Ovary (tissue), 3 donors: Measurements from ENCODE around the gene MCM9.

Source experiments
- CTCF ChIP-seq, 3 donors: fragments of 450-650 bp in 2 of 3; fragments of 200-600 bp in 1 of 3; IDR thresholded peaks; one replicate each; pipeline versions ENCODE4 v1.5.1 to v1.8.0; 2016 to 2022; ENCODE audit warnings: antibody characterized with exemption in 3 of 3, mild to moderate bottlenecking in 1 of 3
- POLR2A ChIP-seq: fragments of 450-650 bp; IDR thresholded peaks from one replicate; pipeline ENCODE4 v1.6.1; 2017; ENCODE audit warnings: antibody characterized with exemption, mild to moderate bottlenecking, moderate library complexity
- donor health status: DM: no; HTN: no; CAD: no.

GRCh38 chr6:118815495-118815894 is 119.5 kb downstream of the MCM9 start:
- TF ChIP-seq CTCF (IDR thresholded peaks at IDR 0.05) (no peak), POLR2A (no peak)
